HG02759 (cell line): ENCODE results near the gene FAS.
"Not testable (repeated sequence)": the region's sequence is repeated elsewhere in the genome, so short reads cannot be mapped to it uniquely, and the experiment has no call there.

Experiments
- ATAC-seq: cut with Tn5 transposase; IDR thresholded peaks from one replicate; pipeline ENCODE4 v1.9.1; 2021; ENCODE audit warnings: mild to moderate bottlenecking, moderate library complexity; ENCODE audit not compliant: unreplicated experiment

FAS gene

GRCh38 chr10:88991899-88992320, 1.3 kb downstream of the FAS start:
- no peak for ATAC-seq

GRCh38 chr10:88992921-88993524, 2.4 kb downstream of the FAS start:
- no peak for ATAC-seq

- no peak for ATAC-seq
Measured at GRCh38 chr10:88994019-88994418, 3.4 kb downstream of the FAS start.

- no peak for ATAC-seq
Measured at GRCh38 chr10:88995156-88995876, 4.7 kb downstream of the FAS start.

- peak; percentile 71 for ATAC-seq
Measured at GRCh38 chr10:88996927-88997326, 6.3 kb downstream of the FAS start.

- no peak for ATAC-seq
Measured at GRCh38 chr10:88999625-89000024, 9.0 kb downstream of the FAS start.

- no peak for ATAC-seq
Measured at GRCh38 chr10:89001024-89001728, 10.6 kb downstream of the FAS start.

- no peak for ATAC-seq
Measured at GRCh38 chr10:89001729-89002072, 11.1 kb downstream of the FAS start.

- peak; percentile 43 for ATAC-seq
Measured at GRCh38 chr10:89002226-89002978, 11.8 kb downstream of the FAS start.

- ATAC-seq = no peak
Measured at GRCh38 chr10:89003344-89003743, 12.7 kb downstream of the FAS start.

GRCh38 chr10:89007129-89007893, 16.7 kb downstream of the FAS start:
- ATAC-seq = no peak

GRCh38 chr10:89018700-89019346, 28.2 kb downstream of the FAS start:
- ATAC-seq = not testable (repeated sequence)

GRCh38 chr10:89019569-89020327, 29.1 kb downstream of the FAS start:
- no peak for ATAC-seq

GRCh38 chr10:89021526-89021925, 30.9 kb downstream of the FAS start:
- ATAC-seq = not testable (repeated sequence)

- no peak for ATAC-seq
Measured at GRCh38 chr10:89022734-89023133, 32.1 kb downstream of the FAS start.

- ATAC-seq = no peak
Measured at GRCh38 chr10:89025453-89025852, 34.9 kb downstream of the FAS start.

- no peak for ATAC-seq
Measured at GRCh38 chr10:89029181-89029580, 38.6 kb downstream of the FAS start.

- ATAC-seq = no peak
Measured at GRCh38 chr10:89029785-89030437, 39.3 kb downstream of the FAS start.

- no peak for ATAC-seq
Measured at GRCh38 chr10:89030791-89031190, 40.2 kb downstream of the FAS start.
